SK-N-SH (cell line): Measurements from ENCODE around the gene KLHL35.

Experiments used
- CTCF ChIP-seq: fragments of 200-600 bp; sonication (generic); IDR thresholded peaks from 2 replicates; pipeline ENCODE4 v1.6.1; 2017; ENCODE audit warnings: antibody characterized with exemption, mild to moderate bottlenecking, moderate library complexity
- EP300 ChIP-seq, 2 experiments: IDR thresholded peaks; 2 replicates each; pipeline versions ENCODE4 v1.4.0 to v1.6.1; 2012; ENCODE audit warnings: borderline replicate concordance in 1 of 2, low read depth in 1 of 2, low read length in 1 of 2
- EZH2phosphoT487 ChIP-seq: fragments of 200-600 bp; sonication (generic); IDR thresholded peaks from 2 replicates; pipeline ENCODE4 v1.6.1; 2017; ENCODE audit warnings: low read depth, mixed run types, mild to moderate bottlenecking, antibody characterized with exemption, moderate library complexity, borderline replicate concordance
- NRF1 ChIP-seq: IDR thresholded peaks from 2 replicates; pipeline ENCODE4 v1.6.1; 2012; ENCODE audit warnings: low read depth, mild to moderate bottlenecking, low read length
- RCOR1 ChIP-seq: fragments of 150-350 bp; IDR thresholded peaks from 2 replicates; pipeline ENCODE4 v1.6.1; 2017; ENCODE audit warnings: antibody characterized with exemption, low read length
- ZBTB33 ChIP-seq: IDR thresholded peaks from 2 replicates; pipeline ENCODE4 v1.4.0; 2012; ENCODE audit warnings: low read depth, borderline replicate concordance

- TF ChIP-seq ZBTB33 (no peak), EP300 (IDR thresholded peaks at IDR 0.05; ENCODE audit: borderline replicate concordance in 1 of 2, low read depth in 1 of 2, low read length in 1 of 2) (no peak), RCOR1 (no peak), CTCF (no peak), EZH2phosphoT487 (no peak), NRF1 (no peak)
Observed at GRCh38 chr11:75453916-75454655, 21.1 kb upstream of the KLHL35 start.
